Measurements from ENCODE around the gene GRK4. TPM values are rescaled to one million over a fixed set of nuclear protein-coding genes. Genes with fewer than 3 reads are reported as not detected.

The GRK4 gene
- total and polyA plus RNA-seq, 4 donors: 1.0 to 2.2 (median 1.8) TPM

GRCh38 chr4:3036131-3036952 lies 73.0 kb downstream of the GRK4 start:
- TF ChIP-seq HNF4A (conservative IDR thresholded peaks at IDR 0.05): no peak
- TF ChIP-seq SP1 (IDR thresholded peaks at IDR 0.05): no peak
- no peak for TF ChIP-seq HNF4G (IDR thresholded peaks at IDR 0.05)
- TF ChIP-seq TAF1 (conservative IDR thresholded peaks at IDR 0.05): no peak
- no peak for TF ChIP-seq NR2F2 (IDR thresholded peaks at IDR 0.05)
- TF ChIP-seq, protein P1, sequence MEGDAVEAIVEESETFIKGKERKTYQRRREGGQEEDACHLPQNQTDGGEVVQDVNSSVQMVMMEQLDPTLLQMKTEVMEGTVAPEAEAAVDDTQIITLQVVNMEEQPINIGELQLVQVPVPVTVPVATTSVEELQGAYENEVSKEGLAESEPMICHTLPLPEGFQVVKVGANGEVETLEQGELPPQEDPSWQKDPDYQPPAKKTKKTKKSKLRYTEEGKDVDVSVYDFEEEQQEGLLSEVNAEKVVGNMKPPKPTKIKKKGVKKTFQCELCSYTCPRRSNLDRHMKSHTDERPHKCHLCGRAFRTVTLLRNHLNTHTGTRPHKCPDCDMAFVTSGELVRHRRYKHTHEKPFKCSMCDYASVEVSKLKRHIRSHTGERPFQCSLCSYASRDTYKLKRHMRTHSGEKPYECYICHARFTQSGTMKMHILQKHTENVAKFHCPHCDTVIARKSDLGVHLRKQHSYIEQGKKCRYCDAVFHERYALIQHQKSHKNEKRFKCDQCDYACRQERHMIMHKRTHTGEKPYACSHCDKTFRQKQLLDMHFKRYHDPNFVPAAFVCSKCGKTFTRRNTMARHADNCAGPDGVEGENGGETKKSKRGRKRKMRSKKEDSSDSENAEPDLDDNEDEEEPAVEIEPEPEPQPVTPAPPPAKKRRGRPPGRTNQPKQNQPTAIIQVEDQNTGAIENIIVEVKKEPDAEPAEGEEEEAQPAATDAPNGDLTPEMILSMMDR (IDR thresholded peaks at IDR 0.05; ENCODE audit: low read depth, low read length, missing input control): no peak
- no peak for TF ChIP-seq JUND (IDR thresholded peaks at IDR 0.05)
- TF ChIP-seq, protein P2, sequence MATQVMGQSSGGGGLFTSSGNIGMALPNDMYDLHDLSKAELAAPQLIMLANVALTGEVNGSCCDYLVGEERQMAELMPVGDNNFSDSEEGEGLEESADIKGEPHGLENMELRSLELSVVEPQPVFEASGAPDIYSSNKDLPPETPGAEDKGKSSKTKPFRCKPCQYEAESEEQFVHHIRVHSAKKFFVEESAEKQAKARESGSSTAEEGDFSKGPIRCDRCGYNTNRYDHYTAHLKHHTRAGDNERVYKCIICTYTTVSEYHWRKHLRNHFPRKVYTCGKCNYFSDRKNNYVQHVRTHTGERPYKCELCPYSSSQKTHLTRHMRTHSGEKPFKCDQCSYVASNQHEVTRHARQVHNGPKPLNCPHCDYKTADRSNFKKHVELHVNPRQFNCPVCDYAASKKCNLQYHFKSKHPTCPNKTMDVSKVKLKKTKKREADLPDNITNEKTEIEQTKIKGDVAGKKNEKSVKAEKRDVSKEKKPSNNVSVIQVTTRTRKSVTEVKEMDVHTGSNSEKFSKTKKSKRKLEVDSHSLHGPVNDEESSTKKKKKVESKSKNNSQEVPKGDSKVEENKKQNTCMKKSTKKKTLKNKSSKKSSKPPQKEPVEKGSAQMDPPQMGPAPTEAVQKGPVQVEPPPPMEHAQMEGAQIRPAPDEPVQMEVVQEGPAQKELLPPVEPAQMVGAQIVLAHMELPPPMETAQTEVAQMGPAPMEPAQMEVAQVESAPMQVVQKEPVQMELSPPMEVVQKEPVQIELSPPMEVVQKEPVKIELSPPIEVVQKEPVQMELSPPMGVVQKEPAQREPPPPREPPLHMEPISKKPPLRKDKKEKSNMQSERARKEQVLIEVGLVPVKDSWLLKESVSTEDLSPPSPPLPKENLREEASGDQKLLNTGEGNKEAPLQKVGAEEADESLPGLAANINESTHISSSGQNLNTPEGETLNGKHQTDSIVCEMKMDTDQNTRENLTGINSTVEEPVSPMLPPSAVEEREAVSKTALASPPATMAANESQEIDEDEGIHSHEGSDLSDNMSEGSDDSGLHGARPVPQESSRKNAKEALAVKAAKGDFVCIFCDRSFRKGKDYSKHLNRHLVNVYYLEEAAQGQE (IDR thresholded peaks at IDR 0.05): no peak
- no peak for TF ChIP-seq FOXA2 (IDR thresholded peaks at IDR 0.05)
- TF ChIP-seq GABPA (IDR thresholded peaks at IDR 0.05 in 1 of 2, conservative IDR thresholded peaks at IDR 0.05 in 1 of 2): no peak
- TF ChIP-seq, protein P3, sequence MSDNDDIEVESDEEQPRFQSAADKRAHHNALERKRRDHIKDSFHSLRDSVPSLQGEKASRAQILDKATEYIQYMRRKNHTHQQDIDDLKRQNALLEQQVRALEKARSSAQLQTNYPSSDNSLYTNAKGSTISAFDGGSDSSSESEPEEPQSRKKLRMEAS (IDR thresholded peaks at IDR 0.05): no peak
- TF ChIP-seq RXRA (IDR thresholded peaks at IDR 0.05): no peak
- 91% methylated on average over 21 of the region's 21 CpGs for WGBS
- H3K9me3 ChIP-seq (ENCODE audit: control insufficient read depth in 4 of 4, low read length in 3 of 4): no peaks in the 10 kb centered on the region
- H3K4me3 ChIP-seq (ENCODE audit: low read depth in 1 of 3, low read length in 3 of 3): no peak overlapping the region
- no peak overlapping the region for H3K27ac ChIP-seq (ENCODE audit: low read depth in 1 of 2, low read length in 2 of 2)
- H3K4me1 ChIP-seq (ENCODE audit: control insufficient read depth in 4 of 4, insufficient read depth in 4 of 4, low read length in 3 of 4): peaks cover 0 to 16% (median 4%) of the 10 kb centered on the region in 4 donors
- no peak for DNase-seq (ENCODE audit: low spot score)
- no peaks in the 10 kb centered on the region for H3K36me3 ChIP-seq (ENCODE audit: control insufficient read depth in 4 of 4, insufficient read depth in 3 of 4, low read depth in 1 of 4, low read length in 3 of 4)
- H3K9ac ChIP-seq (ENCODE audit: low read depth in 1 of 2, low read length in 2 of 2): no peak overlapping the region
- H3K27me3 ChIP-seq (ENCODE audit: control insufficient read depth in 4 of 4, insufficient read depth in 4 of 4, low read length in 3 of 4): no peaks in the 10 kb centered on the region

- Histone ChIP-seq H3K27ac (ENCODE audit: low read depth in 1 of 2, low read length in 2 of 2) (no peak overlapping the region), H3K27me3 (ENCODE audit: control insufficient read depth in 4 of 4, insufficient read depth in 4 of 4, low read length in 3 of 4) (no peaks in the 10 kb centered on the region), H3K4me1 (ENCODE audit: control insufficient read depth in 4 of 4, insufficient read depth in 4 of 4, low read length in 3 of 4) (peaks cover 3 to 28% (median 10%) of the 10 kb centered on the region in 4 donors), H3K9me3 (ENCODE audit: control insufficient read depth in 4 of 4, low read length in 3 of 4) (no peaks in the 10 kb centered on the region), H3K36me3 (ENCODE audit: control insufficient read depth in 4 of 4, insufficient read depth in 3 of 4, low read depth in 1 of 4, low read length in 3 of 4) (no peaks in the 10 kb centered on the region), H3K4me3 (ENCODE audit: low read depth in 1 of 3, low read length in 3 of 3) (no peak overlapping the region), H3K9ac (ENCODE audit: low read depth in 1 of 2, low read length in 2 of 2) (no peak overlapping the region)
- DNase-seq (ENCODE audit: low spot score): no peak
- WGBS: 62% methylated on average over 6 of the region's 6 CpGs
- TF ChIP-seq EGR1 (IDR thresholded peaks at IDR 0.05; ENCODE audit: low read depth in 2 of 2) (no peak), NR2F2 (IDR thresholded peaks at IDR 0.05) (no peak), FOXA1 (IDR thresholded peaks at IDR 0.05) (no peak), RAD21 (IDR thresholded peaks at IDR 0.05) (no peak), JUND (IDR thresholded peaks at IDR 0.05) (no peak), HNF4A (conservative IDR thresholded peaks at IDR 0.05) (no peak), FOXA2 (IDR thresholded peaks at IDR 0.05) (no peak), GABPA (IDR thresholded peaks at IDR 0.05 in 1 of 2, conservative IDR thresholded peaks at IDR 0.05 in 1 of 2) (no peak), HNF4G (IDR thresholded peaks at IDR 0.05) (no peak), YY1 (IDR thresholded peaks at IDR 0.05) (no peak), RXRA (IDR thresholded peaks at IDR 0.05) (no peak), SP1 (IDR thresholded peaks at IDR 0.05) (no peak)
- TF ChIP-seq, protein P4, sequence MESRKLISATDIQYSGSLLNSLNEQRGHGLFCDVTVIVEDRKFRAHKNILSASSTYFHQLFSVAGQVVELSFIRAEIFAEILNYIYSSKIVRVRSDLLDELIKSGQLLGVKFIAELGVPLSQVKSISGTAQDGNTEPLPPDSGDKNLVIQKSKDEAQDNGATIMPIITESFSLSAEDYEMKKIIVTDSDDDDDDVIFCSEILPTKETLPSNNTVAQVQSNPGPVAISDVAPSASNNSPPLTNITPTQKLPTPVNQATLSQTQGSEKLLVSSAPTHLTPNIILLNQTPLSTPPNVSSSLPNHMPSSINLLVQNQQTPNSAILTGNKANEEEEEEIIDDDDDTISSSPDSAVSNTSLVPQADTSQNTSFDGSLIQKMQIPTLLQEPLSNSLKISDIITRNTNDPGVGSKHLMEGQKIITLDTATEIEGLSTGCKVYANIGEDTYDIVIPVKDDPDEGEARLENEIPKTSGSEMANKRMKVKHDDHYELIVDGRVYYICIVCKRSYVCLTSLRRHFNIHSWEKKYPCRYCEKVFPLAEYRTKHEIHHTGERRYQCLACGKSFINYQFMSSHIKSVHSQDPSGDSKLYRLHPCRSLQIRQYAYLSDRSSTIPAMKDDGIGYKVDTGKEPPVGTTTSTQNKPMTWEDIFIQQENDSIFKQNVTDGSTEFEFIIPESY (IDR thresholded peaks at IDR 0.05): no peak
- TF ChIP-seq, protein P5, sequence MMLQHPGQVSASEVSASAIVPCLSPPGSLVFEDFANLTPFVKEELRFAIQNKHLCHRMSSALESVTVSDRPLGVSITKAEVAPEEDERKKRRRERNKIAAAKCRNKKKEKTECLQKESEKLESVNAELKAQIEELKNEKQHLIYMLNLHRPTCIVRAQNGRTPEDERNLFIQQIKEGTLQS (IDR thresholded peaks at IDR 0.05): no peak
- TF ChIP-seq, protein P2 (IDR thresholded peaks at IDR 0.05): no peak
These were observed 74.6 kb downstream of the GRK4 start for GRCh38 chr4:3037957-3038461.

All from liver (tissue), 9 donors.